Ishikawa (cell line): ENCODE data around the gene DLK2.
A peak's percentile ranks its signal among the peaks of the same experiment; 100 is the strongest.

Experiments
- CEBPB ChIP-seq: IDR thresholded peaks from 2 replicates; pipeline ENCODE4 v1.6.1; 2012
- CREB1 ChIP-seq: IDR thresholded peaks from 2 replicates; pipeline ENCODE4 v1.6.1; 2012; ENCODE audit warnings: low read depth
- EGR1 ChIP-seq: IDR thresholded peaks from 2 replicates; pipeline ENCODE4 v1.6.1; 2012
- EP300 ChIP-seq: IDR thresholded peaks from 2 replicates; pipeline ENCODE4 v1.6.1; 2012; ENCODE audit warnings: borderline replicate concordance
- FOXM1 ChIP-seq: IDR thresholded peaks from 2 replicates; pipeline ENCODE4 v1.6.1; 2012; ENCODE audit warnings: low read depth, borderline replicate concordance
- MAX ChIP-seq: IDR thresholded peaks from 2 replicates; pipeline ENCODE4 v1.6.1; 2012
- NFIC ChIP-seq: IDR thresholded peaks from 2 replicates; pipeline ENCODE4 v1.6.1; 2012
- RAD21 ChIP-seq: IDR thresholded peaks from 2 replicates; pipeline ENCODE4 v1.6.1; 2012; ENCODE audit warnings: low read depth
- TAF1 ChIP-seq: IDR thresholded peaks from 2 replicates; pipeline ENCODE4 v1.6.1; 2012; ENCODE audit warnings: low read depth, mild to moderate bottlenecking
- TCF12 ChIP-seq: IDR thresholded peaks from 2 replicates; pipeline ENCODE4 v1.6.1; 2012; ENCODE audit warnings: low read depth
- TEAD4 ChIP-seq: IDR thresholded peaks from 2 replicates; pipeline ENCODE4 v1.6.1; 2012
- USF1 ChIP-seq: IDR thresholded peaks from 2 replicates; pipeline ENCODE4 v1.6.1; 2012
- YY1 ChIP-seq: IDR thresholded peaks from 2 replicates; pipeline ENCODE4 v1.6.1; 2012; ENCODE audit warnings: low read depth
- ZBTB7A ChIP-seq: IDR thresholded peaks from 2 replicates; pipeline ENCODE4 v1.6.1; 2012; ENCODE audit warnings: low read depth
- TF ChIP-seq, protein P1 (sequence below): IDR thresholded peaks from 2 replicates; pipeline ENCODE4 v1.6.1; 2012; ENCODE audit warnings: low read depth, mild to moderate bottlenecking

The DLK2 gene

DNA sequence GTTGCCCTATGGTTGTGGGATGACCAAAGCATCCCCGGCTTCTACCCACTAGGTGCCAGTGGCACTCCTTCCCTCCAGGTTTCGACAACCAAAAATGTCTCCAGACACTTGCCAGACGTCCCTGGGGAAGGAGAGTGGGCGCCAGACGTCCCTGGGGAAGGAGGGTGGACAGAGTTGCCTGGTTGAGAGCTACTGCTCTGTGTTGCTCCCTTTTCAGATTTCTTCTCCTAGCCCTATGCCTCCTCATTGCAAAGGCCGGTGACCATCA, 41.7 kb upstream of the DLK2 start:
- TF ChIP-seq, protein P1, sequence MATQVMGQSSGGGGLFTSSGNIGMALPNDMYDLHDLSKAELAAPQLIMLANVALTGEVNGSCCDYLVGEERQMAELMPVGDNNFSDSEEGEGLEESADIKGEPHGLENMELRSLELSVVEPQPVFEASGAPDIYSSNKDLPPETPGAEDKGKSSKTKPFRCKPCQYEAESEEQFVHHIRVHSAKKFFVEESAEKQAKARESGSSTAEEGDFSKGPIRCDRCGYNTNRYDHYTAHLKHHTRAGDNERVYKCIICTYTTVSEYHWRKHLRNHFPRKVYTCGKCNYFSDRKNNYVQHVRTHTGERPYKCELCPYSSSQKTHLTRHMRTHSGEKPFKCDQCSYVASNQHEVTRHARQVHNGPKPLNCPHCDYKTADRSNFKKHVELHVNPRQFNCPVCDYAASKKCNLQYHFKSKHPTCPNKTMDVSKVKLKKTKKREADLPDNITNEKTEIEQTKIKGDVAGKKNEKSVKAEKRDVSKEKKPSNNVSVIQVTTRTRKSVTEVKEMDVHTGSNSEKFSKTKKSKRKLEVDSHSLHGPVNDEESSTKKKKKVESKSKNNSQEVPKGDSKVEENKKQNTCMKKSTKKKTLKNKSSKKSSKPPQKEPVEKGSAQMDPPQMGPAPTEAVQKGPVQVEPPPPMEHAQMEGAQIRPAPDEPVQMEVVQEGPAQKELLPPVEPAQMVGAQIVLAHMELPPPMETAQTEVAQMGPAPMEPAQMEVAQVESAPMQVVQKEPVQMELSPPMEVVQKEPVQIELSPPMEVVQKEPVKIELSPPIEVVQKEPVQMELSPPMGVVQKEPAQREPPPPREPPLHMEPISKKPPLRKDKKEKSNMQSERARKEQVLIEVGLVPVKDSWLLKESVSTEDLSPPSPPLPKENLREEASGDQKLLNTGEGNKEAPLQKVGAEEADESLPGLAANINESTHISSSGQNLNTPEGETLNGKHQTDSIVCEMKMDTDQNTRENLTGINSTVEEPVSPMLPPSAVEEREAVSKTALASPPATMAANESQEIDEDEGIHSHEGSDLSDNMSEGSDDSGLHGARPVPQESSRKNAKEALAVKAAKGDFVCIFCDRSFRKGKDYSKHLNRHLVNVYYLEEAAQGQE, result no peak
- TF ChIP-seq ZBTB7A (no peak), EP300 (no peak), USF1 (no peak), CEBPB (no peak), TEAD4 (no peak), TCF12 (no peak), NFIC (no peak), FOXM1 (no peak), TAF1 (no peak), CREB1 (no peak), EGR1 (no peak), RAD21 (no peak), YY1 (no peak), MAX (no peak)

DNA sequence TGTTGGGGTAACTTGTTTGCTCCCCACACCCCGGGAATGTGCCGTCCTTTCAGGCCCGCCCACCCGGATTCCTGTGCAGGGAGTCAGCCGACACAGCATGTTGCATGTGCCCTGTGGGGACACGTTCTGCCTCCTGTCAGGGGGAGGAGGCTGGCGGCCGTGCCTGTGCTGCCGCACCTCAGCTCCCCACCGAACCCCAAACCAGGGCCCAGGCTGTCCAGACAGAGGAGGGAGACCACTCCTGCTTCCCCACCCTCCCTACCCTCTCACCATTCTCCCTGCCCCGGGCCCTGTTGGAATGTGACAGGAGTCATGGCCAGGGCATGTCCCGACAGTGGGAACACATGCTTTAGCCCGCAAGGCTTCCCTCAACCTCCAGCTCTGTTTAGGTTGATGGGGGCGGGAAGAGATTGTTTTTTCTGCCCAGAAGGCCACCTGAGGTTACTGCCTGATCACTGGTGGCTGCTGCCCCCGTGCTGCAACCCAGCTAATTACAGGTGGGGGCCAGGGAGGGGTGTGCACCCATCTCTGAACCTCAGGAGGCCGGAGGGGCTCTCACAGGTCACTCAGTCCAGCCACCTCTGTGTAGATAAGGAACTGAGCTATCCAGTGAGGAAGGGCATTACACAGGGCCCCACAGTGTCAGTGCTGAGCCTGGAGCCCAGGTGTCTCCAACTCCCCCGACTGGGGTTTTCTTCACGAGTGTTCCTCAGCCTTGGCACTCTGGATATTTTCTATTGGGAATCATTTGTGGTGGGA, 41.2 kb upstream of the DLK2 start:
- TF ChIP-seq EP300 (no peak), MAX (peak; percentile 79), RAD21 (peak; percentile 72), TEAD4 (peak; percentile 83)

GRCh38 chr6:43495409-43495941, 40.1 kb upstream of the DLK2 start:
- no peak for TF ChIP-seq EP300
- no peak for TF ChIP-seq ZBTB7A
- TF ChIP-seq CEBPB, result no peak
- TF ChIP-seq NFIC, result no peak
- no peak for TF ChIP-seq MAX
- no peak for TF ChIP-seq TEAD4
- TF ChIP-seq TAF1, result no peak
- TF ChIP-seq FOXM1, result no peak
- no peak for TF ChIP-seq USF1
- no peak for TF ChIP-seq TCF12
- no peak for TF ChIP-seq YY1
- TF ChIP-seq RAD21, result no peak; the same call in 1 of the 2 replicates
- TF ChIP-seq, protein P1, result no peak
- TF ChIP-seq EGR1, result no peak
- no peak for TF ChIP-seq CREB1

- TF ChIP-seq MAX (no peak), CREB1 (no peak), CEBPB (no peak), FOXM1 (no peak), RAD21 (no peak), EP300 (no peak), TCF12 (no peak), NFIC (no peak), TEAD4 (no peak), ZBTB7A (no peak), YY1 (no peak), TAF1 (no peak), USF1 (no peak), EGR1 (no peak)
- TF ChIP-seq, protein P1, result no peak
Measured at GRCh38 chr6:43494766-43495165, 39.4 kb upstream of the DLK2 start.
